Esophagus squamous epithelium (tissue), 5 donors: ENCODE results near the gene KIF1A. TPM values are rescaled to one million over a fixed set of nuclear protein-coding genes. Genes with fewer than 3 reads are reported as not detected.

Experiments used
- DNase-seq: peaks from one replicate; lab custom pipeline; 2025; lab: John Stamatoyannopoulos, UW
- H3K27ac ChIP-seq, 4 donors: fragments of 200-600 bp; sonication (generic); one replicate each; pipeline ENCODE4 v1.5.1; 2016 to 2019; ENCODE audit warnings: mild to moderate bottlenecking in 1 of 4
- H3K27me3 ChIP-seq, 4 donors: fragments of 200-600 bp; sonication (generic); 1 replicate in 3 of 4; 2 replicates in 1 of 4; pipeline versions ENCODE4 v1.5.1 to v1.6.0; 2017 to 2021; ENCODE audit warnings: antibody characterized with exemption in 1 of 4
- H3K36me3 ChIP-seq, 3 donors: fragments of 200-600 bp; sonication (generic); one replicate each; pipeline ENCODE4 v1.5.1; 2016 to 2019
- H3K4me1 ChIP-seq, 3 donors: fragments of 200-600 bp; sonication (generic); one replicate each; pipeline ENCODE4 v1.5.1; 2017 to 2019
- H3K4me3 ChIP-seq, 4 donors: fragments of 200-600 bp; sonication (generic); 1 replicate in 3 of 4; 2 replicates in 1 of 4; pipeline ENCODE4 v1.5.1; 2016 to 2019; ENCODE audit warnings: mild to moderate bottlenecking in 2 of 4, moderate library complexity in 1 of 4
- H3K9me3 ChIP-seq, 3 donors: fragments of 200-600 bp; sonication (generic); one replicate each; pipeline ENCODE4 v1.5.1; 2016 to 2019
- POLR2A ChIP-seq, 4 donors: fragments of 450-650 bp; IDR thresholded peaks; one replicate each; pipeline ENCODE4 v1.6.1; 2017; ENCODE audit warnings: antibody characterized with exemption in 4 of 4, mild to moderate bottlenecking in 4 of 4, moderate library complexity in 3 of 4
- WGBS, 2 donors: methylation state at CpG; one replicate each; pipeline ENCODE4 v1.1.5; 2018; 5-methylcytosine and 5-hydroxymethylcytosine counted together
- intact Hi-C: fragments of 100-400 bp; cut with DNase I; formaldehyde crosslinking; loops from one replicate; pipeline ENCODE4 v1.15.0; 2022
- total RNA-seq, 4 donors: library from RNA; depleted of rRNA; stranded (reverse); fragments of >200 nt; gene quantifications; one replicate each; pipeline ENCODE4 v1.1.0, GENCODE V29; 2016
- TF ChIP-seq, protein P1 (sequence below), 6 experiments: fragments of 450-650 bp in 4 of 6; fragments of 200-600 bp in 2 of 6; sonication (generic) in 2 of 6; IDR thresholded peaks; one replicate each; pipeline ENCODE4 v1.5.1; 2016 to 2019; ENCODE audit warnings: antibody characterized with exemption in 6 of 6, mild to moderate bottlenecking in 4 of 6, moderate library complexity in 4 of 6
- donor health status: DM: yes; HTN: yes; CAD: no.

The KIF1A gene
- total RNA-seq, 4 donors from 2014 or later: 0.15 TPM; not detected in 3

DNA sequence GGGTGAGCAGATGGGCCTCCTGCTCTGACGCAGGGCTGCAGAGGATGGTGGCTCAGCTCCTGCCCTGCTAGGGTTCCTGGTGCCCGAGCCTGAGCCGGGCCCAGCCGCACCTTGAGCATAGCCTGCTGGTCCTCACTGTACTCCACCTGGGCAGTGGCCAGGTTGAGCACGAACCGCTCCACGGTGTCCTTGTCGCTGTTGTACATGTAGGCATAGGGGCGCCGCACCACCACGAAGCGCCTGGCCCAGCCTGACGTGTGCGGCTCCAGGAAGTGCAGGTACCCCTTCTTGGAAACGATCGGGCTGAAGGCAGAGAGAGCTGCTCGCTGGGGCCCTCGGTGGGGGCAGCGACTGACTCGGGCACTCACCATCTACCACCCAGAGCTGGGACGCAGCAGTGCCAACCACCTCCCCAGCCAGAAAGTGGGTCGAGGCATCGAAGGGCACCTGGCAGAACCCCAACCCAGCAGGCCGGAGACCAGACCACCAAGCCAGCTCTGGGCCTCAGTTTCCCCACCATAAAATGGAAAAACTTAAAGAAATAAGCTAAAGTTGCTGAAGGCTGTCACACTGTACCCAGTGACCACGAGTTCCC lies 101.0 kb downstream of the KIF1A start:
- H3K4me3 ChIP-seq: no peak overlapping the region
- no peaks in the 10 kb centered on the region for H3K9me3 ChIP-seq
- no peaks in the 10 kb centered on the region for H3K4me1 ChIP-seq
- H3K36me3 ChIP-seq: no peaks in the 10 kb centered on the region
- no peak for TF ChIP-seq POLR2A (IDR thresholded peaks at IDR 0.05)
- TF ChIP-seq, protein P1, sequence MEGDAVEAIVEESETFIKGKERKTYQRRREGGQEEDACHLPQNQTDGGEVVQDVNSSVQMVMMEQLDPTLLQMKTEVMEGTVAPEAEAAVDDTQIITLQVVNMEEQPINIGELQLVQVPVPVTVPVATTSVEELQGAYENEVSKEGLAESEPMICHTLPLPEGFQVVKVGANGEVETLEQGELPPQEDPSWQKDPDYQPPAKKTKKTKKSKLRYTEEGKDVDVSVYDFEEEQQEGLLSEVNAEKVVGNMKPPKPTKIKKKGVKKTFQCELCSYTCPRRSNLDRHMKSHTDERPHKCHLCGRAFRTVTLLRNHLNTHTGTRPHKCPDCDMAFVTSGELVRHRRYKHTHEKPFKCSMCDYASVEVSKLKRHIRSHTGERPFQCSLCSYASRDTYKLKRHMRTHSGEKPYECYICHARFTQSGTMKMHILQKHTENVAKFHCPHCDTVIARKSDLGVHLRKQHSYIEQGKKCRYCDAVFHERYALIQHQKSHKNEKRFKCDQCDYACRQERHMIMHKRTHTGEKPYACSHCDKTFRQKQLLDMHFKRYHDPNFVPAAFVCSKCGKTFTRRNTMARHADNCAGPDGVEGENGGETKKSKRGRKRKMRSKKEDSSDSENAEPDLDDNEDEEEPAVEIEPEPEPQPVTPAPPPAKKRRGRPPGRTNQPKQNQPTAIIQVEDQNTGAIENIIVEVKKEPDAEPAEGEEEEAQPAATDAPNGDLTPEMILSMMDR (IDR thresholded peaks at IDR 0.05): no peak
- intact Hi-C loops: no loop called here
- WGBS, 2 donors: 70 to 86% methylated on average over 2 to 7 of the region's 25 CpGs
- no peak overlapping the region for H3K27ac ChIP-seq
- peaks cover 0 to 54% (median 0%) of the 10 kb centered on the region in 4 donors for H3K27me3 ChIP-seq
- DNase-seq: no peak

DNA sequence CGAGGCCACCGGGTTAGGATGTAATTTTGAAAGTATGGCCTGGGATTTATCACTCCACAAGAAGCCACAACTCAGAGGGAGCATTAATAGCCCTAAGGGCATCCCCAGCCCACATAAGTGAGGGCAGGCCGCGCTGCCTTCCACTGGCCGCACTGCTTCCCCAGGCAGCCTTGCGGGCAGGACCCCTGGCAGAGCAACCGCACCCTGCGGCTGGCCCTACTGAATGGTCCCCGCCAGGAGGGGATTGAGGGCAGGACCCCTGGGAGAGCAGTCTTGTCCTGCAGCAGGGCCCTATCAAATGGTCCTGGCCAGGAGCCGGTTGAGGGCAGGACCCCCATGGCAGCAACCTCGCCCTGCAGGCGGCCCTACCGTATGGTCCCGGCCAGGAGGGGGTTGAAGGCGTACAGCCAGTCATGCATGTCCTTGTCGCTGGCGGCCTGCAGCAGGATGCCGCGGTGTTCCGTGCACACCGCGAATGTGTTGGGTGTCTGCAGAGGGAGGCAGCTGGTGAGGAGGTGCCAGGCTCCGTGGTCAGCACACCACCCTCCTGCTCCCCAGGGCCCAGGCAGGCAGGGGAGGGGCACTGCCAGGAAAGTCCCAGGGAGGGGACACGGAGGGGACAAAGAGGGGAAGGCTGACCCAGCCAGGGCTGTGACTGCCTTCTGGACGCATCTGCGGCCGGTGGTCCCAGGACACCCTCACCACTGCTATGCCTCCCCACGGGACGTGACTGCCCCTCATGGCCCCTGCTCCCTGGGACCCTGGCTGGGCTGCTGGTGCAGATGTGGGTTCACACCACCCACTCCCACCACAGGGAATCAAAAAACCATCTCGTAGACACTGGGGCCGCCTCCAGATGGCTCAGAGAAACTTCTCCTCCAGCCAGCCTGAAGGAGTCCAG lies 102.1 kb downstream of the KIF1A start:
- H3K27ac ChIP-seq: no peak overlapping the region
- no peak for DNase-seq
- WGBS, 2 donors: 80 to 84% methylated on average over 2 to 12 of the region's 31 CpGs
- peaks cover 0 to 54% (median 0%) of the 10 kb centered on the region in 4 donors for H3K27me3 ChIP-seq
- H3K36me3 ChIP-seq: no peaks in the 10 kb centered on the region
- no peaks in the 10 kb centered on the region for H3K9me3 ChIP-seq
- TF ChIP-seq, protein P1 (IDR thresholded peaks at IDR 0.05): no peak
- no peak for TF ChIP-seq POLR2A (IDR thresholded peaks at IDR 0.05)
- H3K4me1 ChIP-seq: no peaks in the 10 kb centered on the region
- no peak overlapping the region for H3K4me3 ChIP-seq
- intact Hi-C loops: no loop called here

DNA sequence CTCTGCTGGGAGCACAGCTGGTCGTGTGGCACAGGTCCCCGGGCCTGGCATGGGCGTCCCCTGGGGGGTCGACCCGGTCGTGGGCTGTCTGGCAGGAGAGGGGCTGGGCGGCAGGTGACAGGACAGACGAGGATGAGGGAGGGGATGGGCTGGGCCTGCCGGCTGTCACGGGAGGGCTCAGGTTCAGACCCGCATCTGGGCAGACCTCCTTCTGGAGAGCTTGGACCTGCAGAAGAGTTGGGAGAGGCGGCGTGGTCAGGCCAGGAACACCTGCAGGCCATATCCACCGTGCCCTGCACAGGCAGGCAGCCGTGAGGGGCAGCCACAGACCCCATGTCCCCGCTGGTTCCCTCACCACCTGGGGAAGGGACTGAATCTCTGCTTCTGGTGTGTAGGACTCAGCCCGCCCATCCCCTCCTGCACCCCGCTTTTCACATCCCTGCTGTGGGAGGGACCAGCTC lies 102.8 kb downstream of the KIF1A start:
- Histone ChIP-seq H3K9me3 (no peaks in the 10 kb centered on the region), H3K4me1 (no peaks in the 10 kb centered on the region), H3K36me3 (no peaks in the 10 kb centered on the region), H3K4me3 (no peak overlapping the region), H3K27me3 (peaks cover 0 to 54% (median 0%) of the 10 kb centered on the region in 4 donors), H3K27ac (no peak overlapping the region)
- 67 to 100% methylated on average over 2 to 6 of the region's 18 CpGs for WGBS, 2 donors
- no peak for DNase-seq
- intact Hi-C loops: no loop called here
- TF ChIP-seq, protein P1 (IDR thresholded peaks at IDR 0.05): no peak

DNA sequence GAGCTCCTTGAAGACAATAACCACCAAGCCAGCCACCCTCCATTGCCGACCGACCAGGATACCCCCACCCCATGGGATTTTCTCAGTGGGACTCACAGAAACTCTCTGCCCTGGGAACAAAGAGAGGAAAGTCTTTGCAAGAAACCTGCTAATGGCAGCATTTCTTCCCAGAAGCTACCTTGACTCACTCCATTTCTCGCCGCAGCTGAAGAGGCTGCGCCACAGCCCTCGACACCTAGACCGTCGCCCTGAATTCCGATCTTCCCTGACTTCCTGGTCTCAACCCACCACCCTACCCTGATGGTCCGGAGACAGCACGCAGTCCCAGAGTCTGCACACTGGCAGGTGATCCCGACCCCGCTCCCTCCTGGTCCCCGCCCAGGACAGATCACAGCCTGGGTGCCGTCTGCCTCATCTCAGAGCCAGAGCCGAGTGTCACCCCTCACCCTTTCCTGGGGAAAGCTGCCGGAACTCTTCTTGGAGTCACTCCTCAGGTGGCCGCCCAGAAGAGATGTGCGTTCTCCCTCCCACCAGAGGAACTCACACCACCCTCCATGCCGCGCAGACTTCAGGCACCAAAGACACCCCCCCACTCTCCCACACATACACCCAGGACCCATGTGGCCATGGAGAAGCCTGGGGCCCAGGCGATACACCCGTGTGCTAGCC lies 103.8 kb downstream of the KIF1A start:
- WGBS, 2 donors: 89 to 96% methylated on average over 13 to 20 of the region's 23 CpGs
- no peaks in the 10 kb centered on the region for H3K9me3 ChIP-seq
- no peak overlapping the region for H3K27ac ChIP-seq
- TF ChIP-seq POLR2A (IDR thresholded peaks at IDR 0.05): no peak
- TF ChIP-seq, protein P1 (IDR thresholded peaks at IDR 0.05): no peak
- no peaks in the 10 kb centered on the region for H3K36me3 ChIP-seq
- no peak for DNase-seq
- H3K4me1 ChIP-seq: no peaks in the 10 kb centered on the region
- no peak overlapping the region for H3K4me3 ChIP-seq
- intact Hi-C loops: no loop called here
- H3K27me3 ChIP-seq: peaks cover 0 to 56% (median 0%) of the 10 kb centered on the region in 4 donors
